ENCODE measurements around the gene SIRT2.
"Not testable (repeated sequence)": the region's sequence is repeated elsewhere in the genome, so short reads cannot be mapped to it uniquely, and the experiment has no call there.

Gene SIRT2

GRCh38 chr19:38899447-38900201 lies at the start of gene SIRT2, which contains the start of gene NFKBIB:
TSS of gene SIRT2 (minus strand) at chr19:38899618. CDS start at chr19:38899521, 97 bp downstream.
TSS of gene NFKBIB (plus strand) at chr19:38899969. CDS start at chr19:38900033, 64 bp downstream.
- peak; percentile 85 for ATAC-seq (ENCODE audit: low read depth)
- peaks cover 33% of the 10 kb centered on the region for H3K4me1 Mint-ChIP-seq
- H3K36me3 Mint-ChIP-seq: peaks cover 11% of the 10 kb centered on the region

GRCh38 chr19:38946229-38947010 lies 47.0 kb upstream of the SIRT2 start:
- H3K27me3 Mint-ChIP-seq: peaks cover 22% of the 10 kb centered on the region
- H3K4me1 Mint-ChIP-seq: peaks cover 8% of the 10 kb centered on the region
- no peak for DNase-seq (ENCODE audit: low spot score in 2 of 2)
- no peak overlapping the region for H3K27ac Mint-ChIP-seq
- no peak for ATAC-seq (ENCODE audit: low read depth)
- H3K9me3 Mint-ChIP-seq: no peaks in the 10 kb centered on the region
- H3K4me3 Mint-ChIP-seq: no peak overlapping the region
- no peaks in the 10 kb centered on the region for H3K36me3 Mint-ChIP-seq

More at GRCh38 chr19:38899447-38900201, at the start of gene SIRT2, which contains the start of gene NFKBIB:
- Mint-ChIP-seq H3K27me3 (no peaks in the 10 kb centered on the region), H3K4me3 (peak within 1 kb of the TSS; percentile 96), H3K27ac (peak within 1 kb of the TSS; percentile 96), H3K9me3 (peaks cover 2% of the 10 kb centered on the region)
- peak; percentile 91 to 96 for DNase-seq (ENCODE audit: low spot score in 2 of 2)

GRCh38 chr19:38945562-38946228 lies 46.3 kb upstream of the SIRT2 start:
- Mint-ChIP-seq H3K4me1 (peaks cover 8% of the 10 kb centered on the region), H3K27ac (no peak overlapping the region), H3K9me3 (no peaks in the 10 kb centered on the region), H3K27me3 (peaks cover 25% of the 10 kb centered on the region), H3K36me3 (no peaks in the 10 kb centered on the region), H3K4me3 (no peak overlapping the region)
- ATAC-seq (ENCODE audit: low read depth) (no peak), DNase-seq (ENCODE audit: low spot score in 2 of 2) (no peak)

GRCh38 chr19:38944981-38945506 lies 45.6 kb upstream of the SIRT2 start:
- H3K9me3 Mint-ChIP-seq: no peaks in the 10 kb centered on the region
- H3K4me3 Mint-ChIP-seq: no peak overlapping the region
- H3K36me3 Mint-ChIP-seq: no peaks in the 10 kb centered on the region
- no peak overlapping the region for H3K27ac Mint-ChIP-seq
- H3K27me3 Mint-ChIP-seq: peaks cover 23% of the 10 kb centered on the region
- ATAC-seq (ENCODE audit: low read depth) (no peak), DNase-seq (ENCODE audit: low spot score in 2 of 2) (no peak)
- H3K4me1 Mint-ChIP-seq: peaks cover 8% of the 10 kb centered on the region

GRCh38 chr19:38942471-38943181 lies 43.2 kb upstream of the SIRT2 start:
- ATAC-seq (ENCODE audit: low read depth): no peak
- H3K36me3 Mint-ChIP-seq: no peaks in the 10 kb centered on the region
- no peak for DNase-seq (ENCODE audit: low spot score in 2 of 2)
- no peak overlapping the region for H3K4me3 Mint-ChIP-seq
- H3K27me3 Mint-ChIP-seq: peaks cover 12% of the 10 kb centered on the region
- no peak overlapping the region for H3K27ac Mint-ChIP-seq
- no peaks in the 10 kb centered on the region for H3K9me3 Mint-ChIP-seq
- H3K4me1 Mint-ChIP-seq: peaks cover 2% of the 10 kb centered on the region

GRCh38 chr19:38941979-38942378 lies 42.6 kb upstream of the SIRT2 start:
- no peak for DNase-seq (ENCODE audit: low spot score in 2 of 2)
- H3K27ac Mint-ChIP-seq: no peak overlapping the region
- no peak overlapping the region for H3K4me3 Mint-ChIP-seq
- H3K4me1 Mint-ChIP-seq: peaks cover 2% of the 10 kb centered on the region
- no peak for ATAC-seq (ENCODE audit: low read depth)
- H3K9me3 Mint-ChIP-seq: no peaks in the 10 kb centered on the region
- H3K27me3 Mint-ChIP-seq: peaks cover 12% of the 10 kb centered on the region
- no peaks in the 10 kb centered on the region for H3K36me3 Mint-ChIP-seq

- DNase-seq (ENCODE audit: low spot score in 2 of 2); ATAC-seq (ENCODE audit: low read depth); H3K36me3 Mint-ChIP-seq; H3K9me3 Mint-ChIP-seq; H3K4me3 Mint-ChIP-seq; H3K4me1 Mint-ChIP-seq; H3K27ac Mint-ChIP-seq: not testable (repeated sequence)
- H3K27me3 Mint-ChIP-seq: peaks cover 11% of the 10 kb centered on the region
These were observed 42.0 kb upstream of the SIRT2 start for GRCh38 chr19:38941466-38941865.

- Mint-ChIP-seq H3K4me1 (peaks cover 2% of the 10 kb centered on the region), H3K4me3 (no peak overlapping the region), H3K27ac (no peak overlapping the region), H3K27me3 (peaks cover 11% of the 10 kb centered on the region), H3K9me3 (no peaks in the 10 kb centered on the region), H3K36me3 (peaks cover 5% of the 10 kb centered on the region)
- ATAC-seq (ENCODE audit: low read depth) (no peak), DNase-seq (ENCODE audit: low spot score in 2 of 2) (no peak)
These were observed 40.5 kb upstream of the SIRT2 start for GRCh38 chr19:38939957-38940356.

- Mint-ChIP-seq H3K27me3 (no peaks in the 10 kb centered on the region), H3K36me3 (peaks cover 20% of the 10 kb centered on the region), H3K4me1 (peaks cover 22% of the 10 kb centered on the region), H3K27ac (no peak overlapping the region), H3K4me3 (no peak overlapping the region), H3K9me3 (peaks cover 2% of the 10 kb centered on the region)
- ATAC-seq (ENCODE audit: low read depth) (no peak), DNase-seq (ENCODE audit: low spot score in 2 of 2) (no peak)
These were observed 34.1 kb upstream of the SIRT2 start for GRCh38 chr19:38933544-38933943.

- ATAC-seq (ENCODE audit: low read depth): no peak
- Mint-ChIP-seq H3K27me3 (no peaks in the 10 kb centered on the region), H3K36me3 (peaks cover 21% of the 10 kb centered on the region), H3K4me3 (peak overlapping the region; percentile 43), H3K27ac (no peak overlapping the region), H3K9me3 (peaks cover 2% of the 10 kb centered on the region), H3K4me1 (peaks cover 23% of the 10 kb centered on the region)
- DNase-seq (ENCODE audit: low spot score in 2 of 2): peak in 1 of 2 donors; percentile 31
These were observed 33.2 kb upstream of the SIRT2 start for GRCh38 chr19:38932425-38933179.

- Mint-ChIP-seq H3K36me3 (peaks cover 21% of the 10 kb centered on the region), H3K4me3 (peak overlapping the region; percentile 96), H3K4me1 (peaks cover 23% of the 10 kb centered on the region), H3K27ac (peak overlapping the region; percentile 97), H3K27me3 (no peaks in the 10 kb centered on the region), H3K9me3 (peaks cover 2% of the 10 kb centered on the region)
- ATAC-seq (ENCODE audit: low read depth): no peak
- no peak for DNase-seq (ENCODE audit: low spot score in 2 of 2)
These were observed 32.0 kb upstream of the SIRT2 start for GRCh38 chr19:38931521-38931793.

GRCh38 chr19:38930776-38931520 lies 31.5 kb upstream of the SIRT2 start, which contains the start of gene MRPS12:
TSS of gene MRPS12 (plus strand) at chr19:38930944. CDS start at chr19:38931295, 351 bp downstream.
- Mint-ChIP-seq H3K4me3 (peak within 1 kb of the TSS; percentile 96), H3K27me3 (no peaks in the 10 kb centered on the region), H3K27ac (peak within 1 kb of the TSS; percentile 97), H3K4me1 (peaks cover 23% of the 10 kb centered on the region), H3K9me3 (peaks cover 2% of the 10 kb centered on the region), H3K36me3 (peaks cover 21% of the 10 kb centered on the region)
- no peak for DNase-seq (ENCODE audit: low spot score in 2 of 2)
- peak; percentile 93 for ATAC-seq (ENCODE audit: low read depth)

Measured in memory B cell (primary cell).